Dendritic cell treated with granulocyte-macrophage colony-stimulating factor and Interleukin-4, amounts not matched to agents 40 ng/mL and 50 ng/mL, for 4 days (primary cell): ENCODE data around the gene CAMK1.
"Not testable (repeated sequence)": the region's sequence is repeated elsewhere in the genome, so short reads cannot be mapped to it uniquely, and the experiment has no call there.

ENCODE experiments used
- H3K27ac Mint-ChIP-seq: one replicate; pipeline ENCODE4 v1.8.0; 2022; ENCODE audit warnings: mild to moderate bottlenecking, mixed read lengths
- H3K27me3 Mint-ChIP-seq: one replicate; pipeline ENCODE4 v1.8.0; 2022; ENCODE audit warnings: mild to moderate bottlenecking, mixed read lengths
- H3K36me3 Mint-ChIP-seq: one replicate; pipeline ENCODE4 v1.8.0; 2022; ENCODE audit warnings: low read depth, mixed read lengths
- H3K4me1 Mint-ChIP-seq: one replicate; pipeline ENCODE4 v1.8.0; 2022; ENCODE audit warnings: low read depth, mixed read lengths
- H3K4me3 Mint-ChIP-seq: one replicate; pipeline ENCODE4 v1.8.0; 2022; ENCODE audit warnings: mild to moderate bottlenecking, moderate library complexity, mixed read lengths
- H3K9me3 Mint-ChIP-seq: one replicate; pipeline ENCODE4 v1.8.0; 2022; ENCODE audit warnings: mixed read lengths
- intact Hi-C: fragments of 100-400 bp; cut with micrococcal nuclease; formaldehyde crosslinking; loops from one replicate; pipeline ENCODE4 v1.15.0; 2022

CAMK1 gene

DNA sequence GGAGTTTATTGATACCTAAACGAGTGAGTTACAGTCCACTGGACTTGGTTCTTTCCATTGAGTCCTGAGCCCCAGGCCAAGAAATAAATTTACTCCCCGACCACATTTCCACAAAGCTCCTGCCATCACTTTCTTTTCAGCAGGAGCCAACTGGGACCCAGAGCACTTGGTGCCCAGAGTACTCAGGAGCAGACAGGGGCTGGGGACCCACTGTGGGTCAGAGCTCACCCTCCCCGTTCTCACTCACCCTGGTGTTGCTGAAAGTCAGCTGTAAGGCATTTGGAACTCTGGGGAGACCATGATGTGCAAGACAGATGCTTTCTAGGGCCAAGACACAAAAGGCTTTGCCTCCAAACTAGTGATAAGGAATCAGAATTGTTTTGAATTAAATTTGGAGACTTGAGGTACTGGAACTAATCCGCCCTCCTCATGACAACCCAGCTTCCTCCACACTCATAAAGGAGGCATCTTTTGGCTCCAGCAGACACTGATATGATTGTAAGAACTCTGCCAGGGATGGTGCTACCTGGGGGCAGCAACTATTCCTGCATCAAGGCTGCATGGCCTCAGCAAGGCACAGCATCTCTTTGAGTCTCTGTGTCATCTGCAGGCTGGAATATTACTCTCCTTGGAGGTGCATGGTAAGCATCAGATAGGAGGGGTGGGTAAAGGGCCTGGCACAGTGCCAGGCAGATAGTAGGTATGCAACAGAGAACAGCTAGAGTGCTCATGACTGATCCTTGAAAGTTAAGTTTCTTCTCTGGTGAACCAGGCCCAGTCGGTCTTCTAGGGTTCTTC is 7.3 kb upstream of the CAMK1 start:
- Mint-ChIP-seq H3K4me3 (no peak overlapping the region), H3K9me3 (no peaks in the 10 kb centered on the region), H3K27me3 (peaks cover 5% of the 10 kb centered on the region), H3K4me1 (peaks cover 75% of the 10 kb centered on the region), H3K36me3 (peaks cover 17% of the 10 kb centered on the region), H3K27ac (peak overlapping the region; percentile 99)
- intact Hi-C loops, result no loop called here

DNA sequence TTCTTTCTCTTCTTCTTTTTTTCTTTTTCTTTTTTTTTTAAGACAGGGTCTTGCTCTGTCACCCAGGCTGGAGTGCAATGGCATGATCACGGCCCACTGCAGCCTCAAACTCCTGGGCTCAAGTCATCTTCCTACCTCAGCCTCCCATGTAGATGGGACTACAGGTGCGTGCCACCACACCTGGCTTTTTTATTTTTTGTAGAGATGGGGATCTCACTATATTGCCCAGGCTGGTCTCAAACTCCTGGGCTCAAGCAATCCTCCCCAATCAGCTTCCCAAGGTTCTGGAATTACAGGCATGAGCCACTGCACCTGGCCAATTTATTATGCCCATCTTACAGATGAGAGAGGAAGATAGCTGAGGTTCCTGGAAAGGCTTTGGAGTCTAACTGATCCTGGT is 1.3 kb upstream of the CAMK1 start:
- H3K27ac Mint-ChIP-seq, result peak overlapping the region; percentile 73
- peak overlapping the region; percentile 83 for H3K4me3 Mint-ChIP-seq
- H3K27me3 Mint-ChIP-seq, result peaks cover 10% of the 10 kb centered on the region
- H3K9me3 Mint-ChIP-seq, intact Hi-C loops: not testable (repeated sequence)
- H3K36me3 Mint-ChIP-seq, result peaks cover 33% of the 10 kb centered on the region
- peaks cover 67% of the 10 kb centered on the region for H3K4me1 Mint-ChIP-seq

DNA sequence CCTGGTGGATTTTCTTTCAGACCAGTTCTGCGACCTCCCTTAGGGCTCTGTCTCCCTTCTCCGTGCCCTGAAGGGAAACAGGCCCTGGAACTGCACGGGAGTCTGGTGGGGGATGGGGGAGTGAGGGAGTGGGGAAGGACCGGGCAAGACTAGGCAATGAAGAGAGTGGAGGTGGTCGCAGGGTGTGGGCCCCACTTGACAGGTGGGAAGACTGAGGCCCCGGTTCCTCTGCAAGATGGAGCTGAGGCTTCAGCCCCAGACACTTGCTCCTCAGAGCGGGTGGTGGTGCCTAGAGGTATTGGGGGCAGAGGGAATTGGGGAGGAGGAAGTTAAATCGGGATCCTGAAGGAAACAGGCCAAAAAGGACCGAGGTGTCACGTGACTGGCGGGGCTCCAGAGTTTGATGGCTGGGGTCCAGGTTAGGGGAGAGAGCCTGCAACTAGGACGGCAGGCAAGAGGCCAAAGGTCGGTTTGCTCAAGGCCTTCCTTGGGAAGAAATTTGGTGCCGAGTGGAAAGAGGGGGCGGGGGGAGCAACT is 597 bp upstream of the CAMK1 start:
- H3K4me3 Mint-ChIP-seq, result peak overlapping the region; percentile 83
- H3K27ac Mint-ChIP-seq, result peak overlapping the region; percentile 73
- no peaks in the 10 kb centered on the region for H3K9me3 Mint-ChIP-seq
- H3K4me1 Mint-ChIP-seq, result peaks cover 69% of the 10 kb centered on the region
- peaks cover 40% of the 10 kb centered on the region for H3K36me3 Mint-ChIP-seq
- H3K27me3 Mint-ChIP-seq, result peaks cover 10% of the 10 kb centered on the region
- intact Hi-C loops, result no loop called here

DNA sequence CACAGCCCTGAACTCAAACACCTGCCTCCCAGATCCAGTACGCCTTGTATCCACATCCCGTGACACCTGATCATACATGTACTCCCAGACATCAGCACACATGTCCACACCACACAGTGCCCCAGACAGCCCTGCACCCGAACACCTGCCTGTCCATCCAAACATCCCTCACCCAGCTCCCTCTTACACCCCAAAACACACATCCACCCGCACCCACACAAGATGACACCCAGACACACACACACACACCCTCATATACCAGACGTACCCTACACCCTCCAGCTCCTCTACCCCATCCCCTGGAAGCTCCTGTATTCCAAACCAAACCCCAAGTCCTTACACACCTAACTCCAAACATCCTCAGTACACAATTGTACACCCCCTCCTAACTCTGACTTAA is 735 bp downstream of the CAMK1 start:
- H3K27ac Mint-ChIP-seq, result peak overlapping the region; percentile 73
- peaks cover 10% of the 10 kb centered on the region for H3K27me3 Mint-ChIP-seq
- peak overlapping the region; percentile 83 for H3K4me3 Mint-ChIP-seq
- intact Hi-C loops, result no loop called here
- peaks cover 68% of the 10 kb centered on the region for H3K4me1 Mint-ChIP-seq
- peaks cover 53% of the 10 kb centered on the region for H3K36me3 Mint-ChIP-seq
- H3K9me3 Mint-ChIP-seq, result no peaks in the 10 kb centered on the region

DNA sequence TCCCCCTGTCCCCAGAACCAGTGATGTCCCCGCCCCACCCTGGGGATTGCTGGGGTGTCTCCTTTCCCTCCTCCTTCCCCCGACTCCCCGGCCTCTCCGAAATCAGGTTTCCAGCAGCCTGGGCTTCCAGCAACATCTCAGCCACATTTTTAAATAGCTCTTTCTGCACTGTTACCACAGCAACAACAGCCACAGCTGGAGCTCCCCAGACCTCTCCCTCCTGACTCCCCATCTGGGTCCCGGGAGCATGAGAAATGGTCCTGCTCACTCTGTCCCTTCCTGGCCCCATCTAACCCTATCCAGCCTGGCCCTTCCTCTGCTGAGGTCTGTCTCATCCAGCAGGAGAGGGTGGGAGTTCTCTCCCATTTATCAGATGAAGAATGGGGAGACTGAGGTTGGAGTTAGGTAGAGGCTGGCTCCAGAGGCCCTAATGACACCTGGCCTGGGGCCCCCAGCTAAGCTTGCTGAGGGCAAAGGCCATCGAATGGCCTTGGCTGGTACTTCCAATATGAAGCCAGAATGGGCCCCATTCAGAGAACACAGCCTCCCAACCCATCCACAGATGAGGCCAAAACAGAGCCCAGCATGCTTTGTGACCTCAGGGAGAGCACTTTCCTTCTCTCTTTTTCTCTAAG is 1.5 kb downstream of the CAMK1 start:
- H3K27me3 Mint-ChIP-seq, result peaks cover 10% of the 10 kb centered on the region
- intact Hi-C loops, result no loop called here
- H3K4me1 Mint-ChIP-seq, result peaks cover 64% of the 10 kb centered on the region
- H3K9me3 Mint-ChIP-seq, result no peaks in the 10 kb centered on the region
- peak overlapping the region; percentile 63 for H3K27ac Mint-ChIP-seq
- H3K4me3 Mint-ChIP-seq, result peak overlapping the region; percentile 83
- peaks cover 61% of the 10 kb centered on the region for H3K36me3 Mint-ChIP-seq

DNA sequence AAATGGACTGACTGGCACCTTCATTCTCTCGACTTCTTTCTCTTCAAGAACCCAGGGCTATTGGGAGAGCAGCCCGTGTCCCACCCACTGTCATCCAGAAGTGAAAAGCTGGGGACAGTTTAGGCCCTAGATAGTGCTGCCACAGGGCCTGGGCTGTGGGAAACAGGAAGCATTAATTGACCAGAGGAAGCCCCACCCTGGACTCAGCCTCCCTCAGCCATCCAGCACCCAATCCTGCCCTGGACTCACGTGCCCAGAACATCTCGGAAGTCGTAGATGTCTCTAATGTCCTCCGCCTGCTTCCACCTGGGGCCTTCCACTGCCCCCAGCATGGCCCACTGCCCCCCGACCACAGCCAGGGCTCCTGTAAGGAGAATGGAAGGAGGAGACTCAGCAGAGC is 2.3 kb downstream of the CAMK1 start:
- peaks cover 60% of the 10 kb centered on the region for H3K4me1 Mint-ChIP-seq
- H3K9me3 Mint-ChIP-seq, result no peaks in the 10 kb centered on the region
- peak overlapping the region; percentile 83 for H3K4me3 Mint-ChIP-seq
- intact Hi-C loops, result no loop called here
- peak overlapping the region; percentile 63 for H3K27ac Mint-ChIP-seq
- H3K27me3 Mint-ChIP-seq, result peaks cover 7% of the 10 kb centered on the region
- peaks cover 69% of the 10 kb centered on the region for H3K36me3 Mint-ChIP-seq

DNA sequence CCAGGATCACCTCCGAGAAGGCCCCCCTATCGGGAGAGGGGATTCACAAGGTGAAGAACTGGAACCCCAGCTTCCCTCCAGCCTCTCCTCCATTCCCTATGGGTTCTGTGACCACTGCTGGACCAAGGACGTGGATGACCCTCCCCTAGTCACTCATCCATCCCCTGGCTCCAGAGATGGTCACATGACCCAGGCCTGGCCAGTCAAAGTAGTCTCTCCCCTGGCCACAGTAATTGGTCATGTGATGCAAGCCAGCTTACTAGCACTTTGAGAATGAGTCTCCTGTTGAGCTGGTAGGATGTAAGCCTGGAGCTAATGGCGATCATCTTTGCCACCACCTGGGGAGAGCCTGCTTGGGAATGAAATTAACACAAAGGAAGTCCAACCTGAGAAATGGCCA is 3.9 kb downstream of the CAMK1 start:
- intact Hi-C loops, result no loop called here
- H3K9me3 Mint-ChIP-seq, result no peaks in the 10 kb centered on the region
- peaks cover 52% of the 10 kb centered on the region for H3K4me1 Mint-ChIP-seq
- no peak overlapping the region for H3K27ac Mint-ChIP-seq
- H3K36me3 Mint-ChIP-seq, result peaks cover 85% of the 10 kb centered on the region
- peaks cover 6% of the 10 kb centered on the region for H3K27me3 Mint-ChIP-seq
- no peak overlapping the region for H3K4me3 Mint-ChIP-seq

DNA sequence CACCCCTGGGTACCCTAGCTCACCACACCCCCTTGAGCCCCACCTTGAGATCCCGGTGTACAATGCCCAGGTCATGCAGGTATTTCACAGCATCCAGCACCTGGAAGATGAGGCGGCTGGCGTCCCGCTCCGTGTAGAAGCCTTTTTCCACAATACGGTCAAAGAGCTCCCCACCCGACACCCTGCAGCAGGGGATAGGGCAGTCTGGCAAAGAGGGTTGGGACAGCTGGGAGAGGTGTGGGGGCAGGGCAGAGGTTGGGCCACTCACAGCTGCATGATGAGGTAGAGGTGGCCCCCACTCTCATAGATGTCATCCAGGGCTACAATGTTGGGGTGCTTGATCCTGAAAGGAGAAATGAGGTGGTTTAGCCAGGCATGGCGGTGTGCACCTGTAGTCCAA is 6.9 kb downstream of the CAMK1 start:
- intact Hi-C loops, result no loop called here
- Mint-ChIP-seq H3K4me1 (peaks cover 37% of the 10 kb centered on the region), H3K36me3 (peaks cover 95% of the 10 kb centered on the region)

DNA sequence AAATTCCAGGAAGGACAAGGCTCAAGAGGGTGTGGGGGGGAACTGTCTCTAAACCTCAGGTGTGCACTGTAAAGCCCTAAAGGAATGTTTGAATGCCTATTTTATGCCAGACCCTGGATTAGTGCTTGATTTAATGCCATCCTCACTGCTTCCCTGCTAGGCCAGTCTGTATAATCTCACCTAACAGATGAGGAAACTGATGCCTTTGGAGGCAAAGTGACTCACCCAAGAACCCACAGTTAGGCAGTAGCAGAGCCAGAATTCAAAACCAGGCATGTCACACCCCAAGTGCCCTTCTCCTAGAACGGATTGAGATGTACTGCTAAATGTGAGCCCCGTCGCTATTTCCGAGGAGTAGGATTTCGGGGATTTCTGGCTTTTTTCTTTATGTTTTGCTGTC is 7.8 kb downstream of the CAMK1 start:
- no peak overlapping the region for H3K4me3 Mint-ChIP-seq
- H3K9me3 Mint-ChIP-seq, result no peaks in the 10 kb centered on the region
- peaks cover 100% of the 10 kb centered on the region for H3K36me3 Mint-ChIP-seq
- no peaks in the 10 kb centered on the region for H3K27me3 Mint-ChIP-seq
- no peak overlapping the region for H3K27ac Mint-ChIP-seq
- peaks cover 28% of the 10 kb centered on the region for H3K4me1 Mint-ChIP-seq
- intact Hi-C loops, result no loop called here

More for the DNA sequence above, 6.9 kb downstream of the CAMK1 start:
- no peaks in the 10 kb centered on the region for H3K9me3 Mint-ChIP-seq
- no peak overlapping the region for H3K27ac Mint-ChIP-seq
- H3K27me3 Mint-ChIP-seq, result no peaks in the 10 kb centered on the region
- no peak overlapping the region for H3K4me3 Mint-ChIP-seq

DNA sequence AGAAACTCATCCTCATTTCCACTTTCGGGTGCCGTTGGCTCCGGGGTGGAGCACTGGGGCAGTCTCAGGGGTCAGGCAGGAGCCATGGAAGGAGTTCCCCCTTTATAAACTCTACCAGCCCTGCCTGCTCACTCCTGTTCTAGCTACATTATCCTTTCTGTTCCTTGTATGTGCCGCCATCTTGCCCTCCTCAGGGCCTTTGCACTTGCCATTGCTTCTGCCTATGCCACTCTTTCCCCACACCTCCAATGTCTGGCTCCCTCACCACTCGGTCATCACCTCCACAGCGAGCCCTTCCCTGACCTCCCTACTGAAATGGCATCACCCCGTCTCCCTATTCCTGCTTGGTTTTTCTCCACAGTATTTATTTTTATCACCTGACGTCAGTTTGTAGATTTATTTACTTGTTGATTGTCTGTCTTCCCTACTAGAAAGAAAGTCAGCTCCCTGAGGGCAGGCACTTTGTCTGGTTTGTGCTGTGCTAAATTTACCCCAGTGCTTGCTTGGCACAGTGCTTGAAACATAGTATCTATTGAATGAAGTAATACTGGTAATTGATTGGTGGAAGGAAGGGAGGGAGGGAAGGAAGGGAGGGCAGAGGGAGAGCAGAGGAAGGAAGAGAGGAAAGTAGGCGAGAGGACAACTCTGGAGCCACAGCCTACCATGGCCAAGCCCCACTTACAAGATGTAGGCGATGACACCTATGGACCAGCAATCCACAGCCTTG is 8.8 kb downstream of the CAMK1 start:
- intact Hi-C loops, result no loop called here
- no peaks in the 10 kb centered on the region for H3K27me3 Mint-ChIP-seq
- H3K36me3 Mint-ChIP-seq, result peaks cover 100% of the 10 kb centered on the region
- H3K4me1 Mint-ChIP-seq, result peaks cover 21% of the 10 kb centered on the region
- no peak overlapping the region for H3K4me3 Mint-ChIP-seq
- no peaks in the 10 kb centered on the region for H3K9me3 Mint-ChIP-seq
- no peak overlapping the region for H3K27ac Mint-ChIP-seq

DNA sequence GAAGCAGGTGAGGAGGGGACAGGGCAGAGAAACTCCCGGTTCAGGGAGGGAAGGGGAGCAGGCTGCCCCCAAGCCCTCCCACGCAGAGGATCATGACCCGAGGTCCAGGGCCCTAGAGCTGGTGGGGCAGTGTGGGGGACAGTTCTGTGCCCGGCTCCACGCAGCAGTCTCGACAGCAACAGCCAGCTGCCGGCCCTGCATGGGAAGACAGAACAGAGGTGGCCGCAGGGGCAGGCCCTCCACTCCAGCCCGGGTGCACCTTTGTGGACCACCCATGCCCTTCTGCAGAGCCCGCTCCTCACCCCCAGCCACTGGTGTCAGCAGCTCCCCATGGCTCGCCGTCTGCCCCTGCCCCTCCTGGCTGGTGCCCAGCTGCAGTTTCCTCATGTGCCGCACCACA is 12.3 kb downstream of the CAMK1 start:
- no peaks in the 10 kb centered on the region for H3K27me3 Mint-ChIP-seq
- no peak overlapping the region for H3K27ac Mint-ChIP-seq
- intact Hi-C loops, result no loop called here
- peaks cover 96% of the 10 kb centered on the region for H3K36me3 Mint-ChIP-seq
- H3K9me3 Mint-ChIP-seq, result no peaks in the 10 kb centered on the region
- H3K4me3 Mint-ChIP-seq, result no peak overlapping the region
- peaks cover 30% of the 10 kb centered on the region for H3K4me1 Mint-ChIP-seq

DNA sequence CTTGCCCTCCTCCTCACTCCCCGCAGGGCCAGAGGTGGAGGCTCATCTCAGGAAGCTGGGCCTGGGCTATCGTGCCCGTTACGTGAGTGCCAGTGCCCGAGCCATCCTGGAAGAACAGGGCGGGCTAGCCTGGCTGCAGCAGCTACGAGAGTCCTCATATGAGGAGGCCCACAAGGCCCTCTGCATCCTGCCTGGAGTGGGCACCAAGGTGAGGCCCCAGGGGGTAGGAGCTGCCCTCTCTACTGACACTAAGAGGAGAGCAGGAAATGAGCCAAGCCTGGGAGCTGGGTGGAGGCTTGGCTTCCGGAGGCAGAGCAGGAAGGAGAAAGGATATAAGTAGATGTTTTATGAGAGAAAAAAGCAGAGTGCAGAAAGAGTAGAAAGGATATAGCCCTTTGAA is 15.1 kb downstream of the CAMK1 start:
- Mint-ChIP-seq H3K9me3 (no peaks in the 10 kb centered on the region), H3K27me3 (no peaks in the 10 kb centered on the region), H3K4me3 (no peak overlapping the region), H3K27ac (peak overlapping the region; percentile 6), H3K36me3 (peaks cover 91% of the 10 kb centered on the region), H3K4me1 (peaks cover 38% of the 10 kb centered on the region)
- intact Hi-C loops, result no loop called here

DNA sequence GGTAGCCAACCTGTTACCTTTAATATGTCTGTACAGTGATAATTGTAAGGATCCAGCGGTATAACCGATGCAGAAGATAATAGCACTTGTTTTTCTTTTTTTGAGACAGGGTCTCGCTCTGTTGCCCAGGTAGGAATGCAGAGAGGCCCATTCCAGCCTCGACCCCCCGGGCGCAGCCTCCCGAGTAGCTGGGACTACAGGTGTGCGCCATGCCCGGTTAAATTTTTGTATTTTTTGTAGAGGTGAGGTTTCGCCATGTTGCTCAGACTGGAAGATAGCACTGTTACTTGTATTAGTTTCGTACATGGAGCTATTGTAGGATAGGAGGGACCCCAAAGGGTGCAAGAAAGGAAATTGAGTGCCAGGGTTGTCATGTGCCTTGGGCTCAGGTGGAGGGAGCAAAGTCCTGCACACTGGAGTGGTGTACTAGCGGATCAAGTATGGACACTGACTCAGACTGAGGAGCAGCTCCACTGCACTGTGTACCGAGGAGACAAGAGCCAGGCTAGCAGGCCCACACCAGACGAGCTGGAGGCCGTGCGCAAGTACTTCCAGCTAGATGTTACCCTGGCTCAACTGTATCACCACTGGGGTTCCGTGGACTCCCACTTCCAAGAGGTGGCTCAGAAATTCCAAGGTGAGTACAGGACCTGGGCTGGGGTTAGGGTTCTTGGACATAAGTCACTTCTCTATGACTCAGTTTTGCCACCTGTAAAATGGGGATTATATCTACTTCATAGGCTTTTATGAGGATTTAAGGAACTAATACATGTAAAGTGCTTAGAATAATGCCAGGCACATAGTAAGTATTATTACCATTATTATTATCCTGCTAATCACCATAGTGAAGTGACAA is 19.0 kb downstream of the CAMK1 start:
- H3K27ac Mint-ChIP-seq, result peak overlapping the region; percentile 92

More for the DNA sequence above, 19.0 kb downstream of the CAMK1 start:
- Mint-ChIP-seq H3K4me1 (peaks cover 47% of the 10 kb centered on the region), H3K27me3 (no peaks in the 10 kb centered on the region), H3K9me3 (no peaks in the 10 kb centered on the region), H3K4me3 (peak overlapping the region; percentile 85), H3K36me3 (peaks cover 88% of the 10 kb centered on the region)
- intact Hi-C loops, result loop anchor here (2.0 kb wide), 1 partner anchor 42 kb away; the partner anchor contains the start of genes ARPC4 and TADA3
